SK-N-SH treated with all-trans-retinoic acid at 6 μM for 48 hours (cell line): ENCODE results near the gene ALS2.

ENCODE experiments used
- ATAC-seq: fragments of 200-7000 bp; cut with Tn5 transposase; 3 replicates; pipeline ENCODE4 v1.9.1; 2020; ENCODE audit warnings: mild to moderate bottlenecking, moderate library complexity
- BACH2 ChIP-seq: fragments of 250-450 bp; sonication (Bioruptor Pico); IDR thresholded peaks from 2 replicates; pipeline ENCODE4 v1.9.0; 2021; ENCODE audit warnings: mild to moderate bottlenecking, borderline replicate concordance
- CREB5 ChIP-seq: fragments of 250-450 bp; sonication (Bioruptor Pico); IDR thresholded peaks from 2 replicates; pipeline ENCODE4 v1.5.1; 2020; ENCODE audit warnings: low read depth, mild to moderate bottlenecking, moderate library complexity
- CSRNP3 ChIP-seq: fragments of 250-450 bp; sonication (Bioruptor Pico); IDR thresholded peaks from 2 replicates; pipeline ENCODE4 v1.5.1; 2021; ENCODE audit warnings: mild to moderate bottlenecking, moderate library complexity
- ESRRG ChIP-seq: fragments of 250-450 bp; sonication (Bioruptor Pico); IDR thresholded peaks from 2 replicates; pipeline ENCODE4 v1.6.1; 2021; ENCODE audit warnings: mild to moderate bottlenecking
- GLIS3 ChIP-seq: fragments of 250-450 bp; sonication (Bioruptor Pico); IDR thresholded peaks from 2 replicates; pipeline ENCODE4 v1.5.0; 2020; ENCODE audit warnings: mild to moderate bottlenecking, moderate library complexity
- ISL1 ChIP-seq: fragments of 250-450 bp; sonication (Bioruptor Pico); IDR thresholded peaks from 2 replicates; pipeline ENCODE4 v2.1.2; 2022; ENCODE audit warnings: mild to moderate bottlenecking, moderate library complexity
- OSR1 ChIP-seq: fragments of 250-450 bp; sonication (Bioruptor Pico); IDR thresholded peaks from 2 replicates; pipeline ENCODE4 v1.8.0; 2022; ENCODE audit warnings: moderate library complexity, mild to moderate bottlenecking, inconsistent platforms
- PATZ1 ChIP-seq: fragments of 250-450 bp; sonication (Bioruptor Pico); IDR thresholded peaks from 2 replicates; pipeline ENCODE4 v1.8.0; 2020; ENCODE audit warnings: mild to moderate bottlenecking, moderate library complexity, borderline replicate concordance
- PPARA ChIP-seq: fragments of 250-450 bp; sonication (Bioruptor Pico); IDR thresholded peaks from 2 replicates; pipeline ENCODE4 v1.5.0; 2020; ENCODE audit warnings: mild to moderate bottlenecking, borderline replicate concordance
- RARB ChIP-seq: fragments of 250-450 bp; sonication (Bioruptor Pico); IDR thresholded peaks from 2 replicates; pipeline ENCODE4 v1.8.0; 2021; ENCODE audit warnings: mild to moderate bottlenecking, moderate library complexity
- SNAI2 ChIP-seq: fragments of 250-450 bp; sonication (Bioruptor Pico); IDR thresholded peaks from 2 replicates; pipeline ENCODE4 v1.5.0; 2020; ENCODE audit warnings: mild to moderate bottlenecking, moderate library complexity
- TCF4 ChIP-seq: fragments of 250-450 bp; sonication (Bioruptor Pico); IDR thresholded peaks from 2 replicates; pipeline ENCODE4 v1.8.0; 2021; ENCODE audit warnings: mild to moderate bottlenecking, moderate library complexity, borderline replicate concordance
- TOX ChIP-seq: fragments of 250-450 bp; sonication (Bioruptor Pico); IDR thresholded peaks from 2 replicates; pipeline ENCODE4 v1.8.0; 2021; ENCODE audit warnings: mild to moderate bottlenecking, moderate library complexity, borderline replicate concordance
- TSHZ2 ChIP-seq: fragments of 250-450 bp; sonication (Bioruptor Pico); IDR thresholded peaks from 2 replicates; pipeline ENCODE4 v1.5.0; 2020; ENCODE audit warnings: mild to moderate bottlenecking, moderate library complexity
- ZC3H10 ChIP-seq: fragments of 250-450 bp; sonication (Bioruptor Pico); IDR thresholded peaks from 2 replicates; pipeline ENCODE4 v1.5.1; 2021; ENCODE audit warnings: mild to moderate bottlenecking, moderate library complexity
- ZFP3 ChIP-seq: fragments of 250-450 bp; sonication (Bioruptor Pico); IDR thresholded peaks from 2 replicates; pipeline ENCODE4 v1.5.0; 2020; ENCODE audit warnings: mild to moderate bottlenecking, moderate library complexity
- ZNF565 ChIP-seq: fragments of 450-650 bp; formaldehyde crosslinking; conservative IDR thresholded peaks from 2 replicates; pipeline ENCODE4 v1.5.0; 2020; ENCODE audit warnings: low read depth, mild to moderate bottlenecking, moderate library complexity
- ZNF70 ChIP-seq: fragments of 450-650 bp; formaldehyde crosslinking; IDR thresholded peaks from 2 replicates; pipeline ENCODE4 v1.5.0; 2020; ENCODE audit warnings: mild to moderate bottlenecking, moderate library complexity
- ZNF8 ChIP-seq: fragments of 450-650 bp; formaldehyde crosslinking; IDR thresholded peaks from 2 replicates; pipeline ENCODE4 v1.5.0; 2020; ENCODE audit warnings: mild to moderate bottlenecking, moderate library complexity

Gene ALS2

GRCh38 chr2:201758873-201759272, 21.9 kb downstream of the ALS2 start (continued):
- TF ChIP-seq PATZ1 (CRISPR knock-in tag) (no peak), ZNF70 (CRISPR knock-in tag) (no peak), RARB (CRISPR knock-in tag) (no peak), TOX (CRISPR knock-in tag) (no peak), OSR1 (no peak), BACH2 (CRISPR knock-in tag) (no peak)
- TF ChIP-seq, all 23 proteins: peak for 0

GRCh38 chr2:201758234-201758633, 22.5 kb downstream of the ALS2 start:
- TF ChIP-seq CREB5 (no peak), ESRRG (CRISPR knock-in tag) (no peak), GLIS3 (no peak), PPARA (CRISPR knock-in tag) (no peak), ZNF8 (CRISPR knock-in tag) (no peak), TOX (CRISPR knock-in tag) (no peak), ISL1 (CRISPR knock-in tag) (no peak), SNAI2 (CRISPR knock-in tag) (no peak), ZNF70 (CRISPR knock-in tag) (no peak), ZFP3 (CRISPR knock-in tag) (no peak), ZC3H10 (no peak), RARB (CRISPR knock-in tag) (no peak), PATZ1 (CRISPR knock-in tag) (no peak), CSRNP3 (CRISPR knock-in tag) (no peak), ZNF565 (CRISPR knock-in tag) (no peak), TSHZ2 (no peak), BACH2 (CRISPR knock-in tag) (no peak)
- no peak for ATAC-seq

GRCh38 chr2:201754717-201755415, 25.9 kb downstream of the ALS2 start:
- TF ChIP-seq ISL1 (CRISPR knock-in tag), result no peak
- no peak for TF ChIP-seq ESRRG (CRISPR knock-in tag)
- no peak for TF ChIP-seq ZNF70 (CRISPR knock-in tag)
- no peak for TF ChIP-seq ZNF8 (CRISPR knock-in tag)
- no peak for TF ChIP-seq TCF4 (CRISPR knock-in tag)
- TF ChIP-seq GLIS3, result no peak
- no peak for TF ChIP-seq ZFP3 (CRISPR knock-in tag)
- TF ChIP-seq, all 23 proteins: peak for 0
- ATAC-seq, result no peak
